WI38 (cell line): ENCODE measurements around the gene CTAGE9.

Source experiments
- H3K4me3 ChIP-seq: 2 replicates; pipeline ENCODE4 v1.5.1; 2011; ENCODE audit warnings: low read depth, mild to moderate bottlenecking, control low read depth, low read length
- CTCF ChIP-seq: IDR thresholded peaks from 2 replicates; pipeline ENCODE4 v1.5.1; 2012; ENCODE audit warnings: low read depth, mild to moderate bottlenecking, control low read depth, low read length

Gene CTAGE9

GRCh38 chr6:131747821-131748353 lies 37.1 kb upstream of the CTAGE9 start:
- TF ChIP-seq CTCF: no peak
- no peak overlapping the region for H3K4me3 ChIP-seq

- no peak for TF ChIP-seq CTCF
- H3K4me3 ChIP-seq: no peak overlapping the region
These were observed 34.7 kb upstream of the CTAGE9 start for GRCh38 chr6:131745476-131745875.

GRCh38 chr6:131744432-131745287 lies 33.8 kb upstream of the CTAGE9 start:
- no peak for TF ChIP-seq CTCF

GRCh38 chr6:131741688-131742393 lies 31.0 kb upstream of the CTAGE9 start:
- no peak overlapping the region for H3K4me3 ChIP-seq
- TF ChIP-seq CTCF: no peak

More at GRCh38 chr6:131744432-131745287, 33.8 kb upstream of the CTAGE9 start:
- no peak overlapping the region for H3K4me3 ChIP-seq

- TF ChIP-seq CTCF: no peak
These were observed 29.3 kb upstream of the CTAGE9 start for GRCh38 chr6:131740161-131740560.

GRCh38 chr6:131739136-131739535 lies 28.3 kb upstream of the CTAGE9 start:
- TF ChIP-seq CTCF: no peak

More at GRCh38 chr6:131740161-131740560, 29.3 kb upstream of the CTAGE9 start:
- H3K4me3 ChIP-seq: no peak overlapping the region

GRCh38 chr6:131736811-131737210 lies 26.0 kb upstream of the CTAGE9 start:
- no peak overlapping the region for H3K4me3 ChIP-seq
- no peak for TF ChIP-seq CTCF

More at GRCh38 chr6:131739136-131739535, 28.3 kb upstream of the CTAGE9 start:
- no peak overlapping the region for H3K4me3 ChIP-seq
